K562 (cell line): ENCODE results near the gene VEGFB.

Source experiments
- MAFK ChIP-seq: IDR thresholded peaks from 2 replicates; pipeline ENCODE4 v1.6.1; 2011; ENCODE audit warnings: low read length, improper control_type of control experiment
- MBD2 ChIP-seq: sonication (generic); IDR thresholded peaks from 2 replicates; pipeline ENCODE4 v1.6.1; 2016; ENCODE audit warnings: low read depth, borderline replicate concordance
- POLR2A ChIP-seq: fragments of 450-650 bp; conservative IDR thresholded peaks from 2 replicates; pipeline ENCODE4 v1.6.1; 2016
- ZNF408 ChIP-seq: fragments of 250-450 bp; sonication (Bioruptor Pico); IDR thresholded peaks from 2 replicates; pipeline ENCODE4 v1.4.0; 2020; ENCODE audit warnings: low read depth, mild to moderate bottlenecking, moderate library complexity
- TF ChIP-seq, protein P1 (sequence below): fragments of 250-450 bp; sonication (Bioruptor Pico); IDR thresholded peaks from 2 replicates; pipeline ENCODE4 v1.5.0; 2020; ENCODE audit warnings: mild to moderate bottlenecking, borderline replicate concordance

DNA sequence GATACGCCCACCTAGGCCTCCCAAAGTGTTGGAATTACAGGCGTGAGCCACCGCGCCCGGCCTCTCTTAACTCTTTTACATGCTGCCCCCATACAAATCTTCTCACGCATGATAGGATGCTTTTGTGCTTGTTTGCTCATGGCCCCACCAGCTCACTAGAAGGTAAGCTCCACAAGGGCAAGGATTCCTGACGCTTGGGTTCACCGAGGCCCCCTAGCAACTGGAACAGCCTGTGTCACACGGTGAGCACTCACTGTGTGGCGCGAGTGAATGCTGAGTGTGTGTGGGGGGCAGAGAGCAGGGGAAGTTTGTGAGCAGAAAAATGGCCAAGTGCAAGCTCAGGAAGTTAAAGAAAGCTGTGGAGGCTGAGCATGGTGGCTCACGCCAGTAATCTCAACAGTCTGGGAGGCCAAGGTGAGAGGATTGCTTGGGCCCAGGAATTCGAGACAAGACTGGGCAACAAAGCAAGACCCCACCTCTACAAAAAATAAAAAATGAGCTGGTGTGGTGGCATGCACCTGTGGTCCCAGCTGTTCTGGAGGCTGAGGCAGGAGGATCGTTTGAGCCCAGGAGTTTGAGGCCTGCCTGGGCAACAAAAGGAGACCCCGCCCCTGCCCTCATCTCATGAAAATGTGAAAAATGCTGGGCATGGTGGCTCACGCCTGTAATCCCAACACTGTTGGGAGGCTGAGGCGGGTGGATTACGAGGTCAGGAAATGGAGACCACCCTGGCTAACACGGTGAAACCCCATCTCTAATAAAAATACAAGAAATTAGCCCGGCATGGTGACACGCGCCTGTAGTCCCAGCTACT is 47.8 kb downstream of the VEGFB start:
- no peak for TF ChIP-seq MBD2
- TF ChIP-seq POLR2A = no peak
- no peak for TF ChIP-seq ZNF408 (CRISPR knock-in tag)
- TF ChIP-seq, protein P1, sequence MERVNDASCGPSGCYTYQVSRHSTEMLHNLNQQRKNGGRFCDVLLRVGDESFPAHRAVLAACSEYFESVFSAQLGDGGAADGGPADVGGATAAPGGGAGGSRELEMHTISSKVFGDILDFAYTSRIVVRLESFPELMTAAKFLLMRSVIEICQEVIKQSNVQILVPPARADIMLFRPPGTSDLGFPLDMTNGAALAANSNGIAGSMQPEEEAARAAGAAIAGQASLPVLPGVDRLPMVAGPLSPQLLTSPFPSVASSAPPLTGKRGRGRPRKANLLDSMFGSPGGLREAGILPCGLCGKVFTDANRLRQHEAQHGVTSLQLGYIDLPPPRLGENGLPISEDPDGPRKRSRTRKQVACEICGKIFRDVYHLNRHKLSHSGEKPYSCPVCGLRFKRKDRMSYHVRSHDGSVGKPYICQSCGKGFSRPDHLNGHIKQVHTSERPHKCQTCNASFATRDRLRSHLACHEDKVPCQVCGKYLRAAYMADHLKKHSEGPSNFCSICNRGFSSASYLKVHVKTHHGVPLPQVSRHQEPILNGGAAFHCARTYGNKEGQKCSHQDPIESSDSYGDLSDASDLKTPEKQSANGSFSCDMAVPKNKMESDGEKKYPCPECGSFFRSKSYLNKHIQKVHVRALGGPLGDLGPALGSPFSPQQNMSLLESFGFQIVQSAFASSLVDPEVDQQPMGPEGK (CRISPR knock-in tag) = no peak
- no peak for TF ChIP-seq MAFK
